Calu3 (cell line): Measurements from ENCODE around the gene FBXL2. TPM values are rescaled to one million over a fixed set of nuclear protein-coding genes. Genes with fewer than 3 reads are reported as not detected.

ENCODE experiments used
- BruUV-seq: library from RNA; stranded (reverse); fragments of 400-500 nt; replicated peaks from 2 replicates; lab custom pipeline; 2021; lab: Mats Ljungman, UMichigan
- CTCF ChIA-PET: fragments of 300-600 bp; sonication (Branson Sonifier 250); formaldehyde crosslinking; loops from one replicate; lab custom pipeline; 2022; ENCODE audit warnings: antibody characterized with exemption; lab: Charles Lee
- DNase-seq: peaks from one replicate; pipeline ENCODE4 v3.0.0; 2022
- H3K27ac Mint-ChIP-seq: one replicate; pipeline ENCODE4 v1.8.0; 2022; ENCODE audit warnings: mixed read lengths; ENCODE audit not compliant: unreplicated experiment
- H3K27me3 Mint-ChIP-seq: one replicate; pipeline ENCODE4 v1.8.0; 2022; ENCODE audit warnings: mixed read lengths; ENCODE audit not compliant: unreplicated experiment
- H3K36me3 Mint-ChIP-seq: one replicate; pipeline ENCODE4 v1.8.0; 2022; ENCODE audit warnings: mild to moderate bottlenecking, moderate library complexity, mixed read lengths; ENCODE audit not compliant: insufficient read depth, unreplicated experiment
- H3K4me1 Mint-ChIP-seq: one replicate; pipeline ENCODE4 v1.8.0; 2022; ENCODE audit warnings: mild to moderate bottlenecking, low read depth, mixed read lengths; ENCODE audit not compliant: unreplicated experiment
- H3K4me3 Mint-ChIP-seq: one replicate; pipeline ENCODE4 v1.8.0; 2022; ENCODE audit warnings: mild to moderate bottlenecking, low read depth, moderate library complexity, mixed read lengths; ENCODE audit not compliant: unreplicated experiment
- H3K9me3 Mint-ChIP-seq: one replicate; pipeline ENCODE4 v1.8.0; 2022; ENCODE audit warnings: low read depth, mixed read lengths; ENCODE audit not compliant: unreplicated experiment
- intact Hi-C: fragments of 100-400 bp; cut with micrococcal nuclease; formaldehyde crosslinking; loops from one replicate; pipeline ENCODE4 v1.10.0; 2022; ENCODE audit not compliant: unreplicated experiment
- total RNA-seq: library from RNA; stranded (reverse); gene quantifications from 2 replicates; pipeline ENCODE4 v1.2.3, GENCODE V29; 2022
- TF ChIP-seq, protein P1 (sequence below): fragments of 200-600 bp; IDR thresholded peaks from one replicate; pipeline ENCODE4 v1.8.0; 2022; ENCODE audit warnings: antibody characterized with exemption; ENCODE audit not compliant: unreplicated experiment

FBXL2 gene
- total RNA-seq, 1 experiment from 2014 or later = 11.5 TPM

- Mint-ChIP-seq H3K4me1 (peaks cover 18% of the 10 kb centered on the region), H3K4me3 (no peak overlapping the region), H3K36me3 (peaks cover 31% of the 10 kb centered on the region), H3K9me3 (no peaks in the 10 kb centered on the region), H3K27ac (peak overlapping the region; percentile 47), H3K27me3 (no peaks in the 10 kb centered on the region)
- DNase-seq = no peak
- CTCF ChIA-PET = interaction anchor here (0.7 to 2.9 kb wide), 16 partner anchors 10 to 425 kb away, joined by 3 to 120 read pairs (median 4); partner anchors contain the start of genes CRTAP, GLB1 and TMPPE
- TF ChIP-seq, protein P1, sequence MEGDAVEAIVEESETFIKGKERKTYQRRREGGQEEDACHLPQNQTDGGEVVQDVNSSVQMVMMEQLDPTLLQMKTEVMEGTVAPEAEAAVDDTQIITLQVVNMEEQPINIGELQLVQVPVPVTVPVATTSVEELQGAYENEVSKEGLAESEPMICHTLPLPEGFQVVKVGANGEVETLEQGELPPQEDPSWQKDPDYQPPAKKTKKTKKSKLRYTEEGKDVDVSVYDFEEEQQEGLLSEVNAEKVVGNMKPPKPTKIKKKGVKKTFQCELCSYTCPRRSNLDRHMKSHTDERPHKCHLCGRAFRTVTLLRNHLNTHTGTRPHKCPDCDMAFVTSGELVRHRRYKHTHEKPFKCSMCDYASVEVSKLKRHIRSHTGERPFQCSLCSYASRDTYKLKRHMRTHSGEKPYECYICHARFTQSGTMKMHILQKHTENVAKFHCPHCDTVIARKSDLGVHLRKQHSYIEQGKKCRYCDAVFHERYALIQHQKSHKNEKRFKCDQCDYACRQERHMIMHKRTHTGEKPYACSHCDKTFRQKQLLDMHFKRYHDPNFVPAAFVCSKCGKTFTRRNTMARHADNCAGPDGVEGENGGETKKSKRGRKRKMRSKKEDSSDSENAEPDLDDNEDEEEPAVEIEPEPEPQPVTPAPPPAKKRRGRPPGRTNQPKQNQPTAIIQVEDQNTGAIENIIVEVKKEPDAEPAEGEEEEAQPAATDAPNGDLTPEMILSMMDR = no peak
- BruUV-seq = no TSS peak
- intact Hi-C loops = loop anchor here (10.0 kb wide), 1 partner anchor 428 kb away; no protein-coding TSS in a partner anchor
These were observed 95.8 kb downstream of the FBXL2 start for GRCh38 chr3:33373082-33373437.

GRCh38 chr3:33377489-33377888, 100.2 kb downstream of the FBXL2 start:
- H3K36me3 Mint-ChIP-seq = peaks cover 37% of the 10 kb centered on the region
- H3K4me3 Mint-ChIP-seq = no peak overlapping the region
- peaks cover 9% of the 10 kb centered on the region for H3K4me1 Mint-ChIP-seq
- H3K27me3 Mint-ChIP-seq = no peaks in the 10 kb centered on the region
- CTCF ChIA-PET = no interaction called here
- DNase-seq = no peak
- no peaks in the 10 kb centered on the region for H3K9me3 Mint-ChIP-seq
- H3K27ac Mint-ChIP-seq = no peak overlapping the region
- intact Hi-C loops = loop anchor here (10.0 kb wide), 1 partner anchor 433 kb away; no protein-coding TSS in a partner anchor
- TF ChIP-seq, protein P1 = no peak
- BruUV-seq = no TSS peak

DNA sequence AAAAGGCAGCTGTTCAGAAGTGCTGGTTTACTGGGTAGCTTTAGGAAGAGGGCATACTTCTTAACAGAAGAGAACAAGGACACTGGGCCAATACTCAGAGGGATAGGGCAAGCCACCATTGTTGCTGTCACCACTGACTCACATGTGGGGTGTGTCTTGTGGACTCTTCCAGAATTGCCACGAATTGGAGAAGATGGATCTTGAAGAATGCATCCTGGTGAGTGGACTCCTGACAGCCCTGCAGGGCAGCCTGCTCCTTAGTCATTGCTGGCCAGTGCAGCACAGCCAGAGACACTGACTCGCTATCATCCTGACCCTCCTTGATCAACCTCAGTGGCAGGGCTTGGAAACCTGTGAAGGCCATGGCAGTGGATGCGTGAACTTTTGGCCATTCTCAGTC, 100.7 kb downstream of the FBXL2 start:
- TF ChIP-seq, protein P1 = no peak
- CTCF ChIA-PET = no interaction called here
- DNase-seq = no peak
- peaks cover 39% of the 10 kb centered on the region for H3K36me3 Mint-ChIP-seq
- no peaks in the 10 kb centered on the region for H3K9me3 Mint-ChIP-seq
- H3K27ac Mint-ChIP-seq = no peak overlapping the region
- no peaks in the 10 kb centered on the region for H3K27me3 Mint-ChIP-seq
- intact Hi-C loops = loop anchor here (10.0 kb wide), 1 partner anchor 433 kb away; no protein-coding TSS in a partner anchor
- BruUV-seq = no TSS peak
- peaks cover 4% of the 10 kb centered on the region for H3K4me1 Mint-ChIP-seq
- no peak overlapping the region for H3K4me3 Mint-ChIP-seq

DNA sequence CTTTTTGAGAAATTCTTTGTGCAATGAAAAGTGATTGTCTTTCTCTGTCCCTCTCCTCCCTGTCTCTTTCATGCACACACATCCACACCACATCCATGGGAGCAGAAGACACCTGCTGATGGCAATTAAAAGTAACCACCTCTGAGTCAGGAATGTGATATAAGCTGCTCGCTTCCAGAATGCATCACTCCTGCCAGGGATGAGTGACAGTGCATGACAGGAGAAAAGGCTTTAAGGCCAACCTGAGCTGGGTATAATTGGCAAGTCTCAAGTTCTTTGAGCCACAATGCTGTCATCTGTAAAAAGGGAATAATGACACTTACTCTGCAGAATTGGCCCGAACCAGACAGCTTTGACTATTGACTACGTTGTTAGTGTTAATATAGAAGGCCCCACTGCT, 103.4 kb downstream of the FBXL2 start:
- no peaks in the 10 kb centered on the region for H3K9me3 Mint-ChIP-seq
- peaks cover 45% of the 10 kb centered on the region for H3K36me3 Mint-ChIP-seq
- CTCF ChIA-PET = interaction anchor here (0.7 kb wide), 1 partner anchor 91 kb away, joined by 4 read pairs; no protein-coding TSS in a partner anchor
- no peak overlapping the region for H3K4me3 Mint-ChIP-seq
- no peak overlapping the region for H3K27ac Mint-ChIP-seq
- no TSS peak for BruUV-seq
- H3K4me1 Mint-ChIP-seq = no peaks in the 10 kb centered on the region
- intact Hi-C loops = no loop called here
- TF ChIP-seq, protein P1 = no peak
- H3K27me3 Mint-ChIP-seq = no peaks in the 10 kb centered on the region
- DNase-seq = no peak
